K562 (cell line): ENCODE data around the gene MAP4. TPM values are rescaled to one million over a fixed set of nuclear protein-coding genes. Genes with fewer than 3 reads are reported as not detected.

ENCODE experiments used
- ATAC-seq: fragments of 200-7000 bp; cut with Tn5 transposase; 3 replicates; pipeline ENCODE4 v1.9.1; 2020; ENCODE audit warnings: moderate library complexity
- BruUV-seq: library from RNA; stranded (reverse); fragments of 400-500 nt; replicated peaks from 2 replicates; lab custom pipeline; 2021; lab: Mats Ljungman, UMichigan
- CTCF ChIA-PET: fragments of 300-600 bp; formaldehyde crosslinking; extraction: SDS; loops from one replicate; lab custom pipeline; 2021; ENCODE audit warnings: low intra/inter-chr PET ratio; lab: Yijun Ruan, JAX
- POLR2A ChIA-PET: fragments of 300-600, 350-650 bp; sonication (Branson Sonifier 250); formaldehyde crosslinking; extraction: SDS; loops from one replicate; lab custom pipeline; 2021; ENCODE audit warnings: antibody characterized with exemption, inconsistent platforms; lab: Yijun Ruan, JAX
- DNase-seq, 4 experiments: peaks; one replicate each; pipeline versions ENCODE4 v3.0.0 to v3.0.0-alpha.2; 2011 to 2018; ENCODE audit warnings: low spot score in 3 of 4, mixed read lengths in 3 of 4; ENCODE audit errors: extremely low read depth in 1 of 4
- FAIRE-seq: peaks from 2 replicates; lab custom pipeline; 2011; peaks lifted over from hg19 to GRCh38; lab: Jason Lieb, UNC
- H2AFZ ChIP-seq: 2 replicates; pipeline ENCODE4 v1.6.0; 2011; ENCODE audit warnings: low read depth, low read length, control low read depth, inconsistent platforms
- H3K27ac ChIP-seq: fragments of 200-600 bp; 3 replicates; pipeline ENCODE4 v1.8.0; 2011; ENCODE audit warnings: low read depth, mild to moderate bottlenecking, control low read depth, inconsistent platforms, low read length, moderate library complexity, mixed read lengths; ENCODE audit errors: extremely low read depth
- H3K27me3 ChIP-seq, 2 experiments: fragments of 300-600 bp in 1 of 2; 2 replicates in 1 of 2; 3 replicates in 1 of 2; pipeline versions ENCODE4 v1.6.0 to v1.8.0; 2011; ENCODE audit warnings: inconsistent platforms in 2 of 2, low read length in 2 of 2, mild to moderate bottlenecking in 1 of 2, mixed read lengths in 1 of 2, moderate library complexity in 1 of 2; ENCODE audit not compliant: control insufficient read depth in 2 of 2, insufficient read depth in 2 of 2
- H3K36me3 ChIP-seq: fragments of 300-600 bp; 3 replicates; pipeline ENCODE4 v1.8.0; 2011; ENCODE audit warnings: mild to moderate bottlenecking, low read length, inconsistent platforms; ENCODE audit not compliant: control insufficient read depth, insufficient read depth
- H3K4me1 ChIP-seq, 2 experiments: fragments of 200-600 bp in 1 of 2; replicated peaks in 1 of 2; 2 replicates in 1 of 2; 3 replicates in 1 of 2; pipeline versions ENCODE4 v1.5.1 to v1.8.0; 2011; ENCODE audit warnings: inconsistent platforms in 2 of 2, low read length in 2 of 2, mild to moderate bottlenecking in 1 of 2, mixed read lengths in 1 of 2, moderate library complexity in 1 of 2; ENCODE audit not compliant: control insufficient read depth in 2 of 2, insufficient read depth in 2 of 2
- H3K4me2 ChIP-seq: 2 replicates; pipeline ENCODE4 v1.6.1; 2011; ENCODE audit warnings: low read length, control low read depth, inconsistent platforms, mixed read lengths; ENCODE audit not compliant: insufficient read depth
- H3K4me3 ChIP-seq: fragments of 200-600 bp; sonication (generic), shearing (Covaris generic); 2 replicates; pipeline ENCODE4 v1.5.1; 2016; ENCODE audit warnings: control low read depth, inconsistent platforms
- H3K79me2 ChIP-seq: fragments of 200-600 bp; 3 replicates; pipeline ENCODE4 v1.8.0; 2011; ENCODE audit warnings: low read length, inconsistent platforms; ENCODE audit not compliant: control insufficient read depth, insufficient read depth
- H3K9ac ChIP-seq, 2 experiments: 2 replicates each; pipeline versions ENCODE4 v1.6.0 to v1.6.1; 2011; ENCODE audit warnings: low read depth in 2 of 2, low read length in 2 of 2, control low read depth in 1 of 2, inconsistent platforms in 1 of 2, mild to moderate bottlenecking in 1 of 2, mixed read lengths in 1 of 2; ENCODE audit not compliant: insufficient read depth in 1 of 2
- H3K9me1 ChIP-seq: one replicate; pipeline ENCODE4 v1.6.0; 2011; ENCODE audit warnings: inconsistent platforms, mild to moderate bottlenecking, low read length, moderate library complexity; ENCODE audit not compliant: control insufficient read depth, insufficient read depth
- H3K9me3 ChIP-seq: replicated peaks from 2 replicates; pipeline ENCODE4 v1.5.1; 2011; ENCODE audit warnings: low read depth, low read length, inconsistent platforms; ENCODE audit not compliant: control insufficient read depth, insufficient read depth
- H4K20me1 ChIP-seq: replicated peaks from 2 replicates; pipeline ENCODE4 v1.6.1; 2011; ENCODE audit warnings: low read length, inconsistent platforms, mixed read lengths; ENCODE audit not compliant: control insufficient read depth, insufficient read depth
- BACH1 ChIP-seq: fragments of 200-800 bp; sonication (Bioruptor generic); IDR thresholded peaks from 2 replicates; pipeline ENCODE4 v1.6.1; 2016; ENCODE audit warnings: missing genetic modification characterization, missing compliant biosample characterization
- BCLAF1 ChIP-seq, 2 experiments: fragments of 450-650 bp in 1 of 2; IDR thresholded peaks; 2 replicates each; pipeline ENCODE4 v1.6.1; 2011 to 2017; ENCODE audit warnings: low read depth in 2 of 2, antibody characterized with exemption in 1 of 2, borderline replicate concordance in 1 of 2, low read length in 1 of 2, mild to moderate bottlenecking in 1 of 2, mixed read lengths in 1 of 2; ENCODE audit not compliant: control insufficient read depth in 1 of 2
- BCOR ChIP-seq: fragments of 450-650 bp; IDR thresholded peaks from 2 replicates; pipeline ENCODE4 v1.6.1; 2016
- BRD4 ChIP-seq: fragments of 200-600 bp; sonication (generic); IDR thresholded peaks from 2 replicates; pipeline ENCODE4 v1.6.1; 2017; ENCODE audit warnings: inconsistent platforms
- CBX3 ChIP-seq, 2 experiments: IDR thresholded peaks; 1 replicate in 1 of 2; 2 replicates in 1 of 2; pipeline ENCODE4 v1.6.1; 2012; ENCODE audit warnings: inconsistent platforms in 2 of 2, low read length in 2 of 2, borderline replicate concordance in 1 of 2, control low read depth in 1 of 2
- CLOCK ChIP-seq: fragments of 250-450 bp; sonication (Bioruptor Pico); IDR thresholded peaks from 2 replicates; pipeline ENCODE4 v1.4.0; 2020; ENCODE audit warnings: mild to moderate bottlenecking, moderate library complexity, borderline replicate concordance
- DNMT1 ChIP-seq: fragments of 450-650 bp; IDR thresholded peaks from 2 replicates; pipeline ENCODE4 v1.6.1; 2016; ENCODE audit warnings: antibody characterized with exemption, mild to moderate bottlenecking
- HCFC1 ChIP-seq: IDR thresholded peaks from 2 replicates; pipeline ENCODE4 v1.6.1; 2012; ENCODE audit warnings: low read depth, low read length, improper control_type of control experiment
- PHB ChIP-seq: fragments of 250-450 bp; sonication (Bioruptor Pico); IDR thresholded peaks from 2 replicates; pipeline ENCODE4 v1.5.0; 2021
- ZNF395 ChIP-seq: fragments of 200-800 bp; sonication (Bioruptor generic); IDR thresholded peaks from 2 replicates; pipeline ENCODE4 v1.6.1; 2017; ENCODE audit warnings: missing genetic modification characterization, missing compliant biosample characterization
- in situ Hi-C: fragments of 300-500 bp; cut with MboI; formaldehyde crosslinking; loops from 4 replicates; pipeline ENCODE4 v1.15.0; 2018; ENCODE audit warnings: inconsistent platforms, mixed read lengths
- intact Hi-C: fragments of 100-400 bp; cut with micrococcal nuclease; formaldehyde crosslinking; loops from 2 replicates; pipeline ENCODE4 v1.14.2; 2022
- polyA plus RNA-seq, 8 experiments: library from polyadenylated mRNA; depleted of rRNA in 4 of 8; stranded (reverse) in 5 of 8; unstranded in 3 of 8; fragments of >200 nt; fragmentation: Nextera tagmentation in 2 of 8; fragmentation: Illumina TruSeq in 1 of 8; extraction: Ambion mirVana in 2 of 8; extraction: Trizol in 1 of 8; gene quantifications; 2 replicates each; pipeline versions ENCODE4 v1.2.1 to v1.2.3, GENCODE V29; 2011 to 2014; ENCODE audit warnings: inconsistent platforms in 1 of 8, missing spikeins in 1 of 8
- total RNA-seq, 7 experiments: library from RNA; depleted of rRNA in 6 of 7; stranded (reverse); fragments of >200 nt in 6 of 7; fragmentation: Illumina TruSeq in 2 of 7; extraction: Trizol in 2 of 7; gene quantifications; 2 replicates each; pipeline versions ENCODE4 v1.2.1 to v1.2.3, GENCODE V29; 2011 to 2021; ENCODE audit warnings: low replicate concordance in 1 of 7

Gene MAP4
- total and polyA plus RNA-seq, 9 of the 15 experiments (the other 6 are each of a cell fraction or from before 2014, with no cell fraction given): 13.3 to 141 (median 36.8) TPM

- Histone ChIP-seq H3K36me3 (peaks cover 27% of the 10 kb centered on the region; the same call in 1 of the 3 replicates), H3K27ac (no peak overlapping the region), H3K27me3 (no peaks in the 10 kb centered on the region), H3K4me3 (no peak overlapping the region), H3K4me2 (no peak overlapping the region), H3K4me1 (no peaks in the 10 kb centered on the region; a peak in 1 of 5 replicates), H3K79me2 (no peaks in the 10 kb centered on the region)
- CTCF ChIA-PET: no interaction called here
- FAIRE-seq: no peak
- intact Hi-C loops: no loop called here
- no peak for ATAC-seq
- in situ Hi-C loops: no loop called here
- BruUV-seq: no TSS peak
- TF ChIP-seq DNMT1: no peak
- no peak for TF ChIP-seq BCLAF1 (IDR thresholded peaks at IDR 0.05; ENCODE audit: borderline replicate concordance in 1 of 2, control insufficient read depth in 1 of 2, low read depth in 2 of 2, low read length in 1 of 2)
- TF ChIP-seq ZNF395 (CRISPR knock-in tag): no peak
- TF ChIP-seq BACH1 (tag): no peak
- TF ChIP-seq CLOCK (CRISPR knock-in tag): no peak
- no peak for TF ChIP-seq PHB (CRISPR knock-in tag)
- no peak for TF ChIP-seq CBX3 (IDR thresholded peaks at IDR 0.05; ENCODE audit: borderline replicate concordance in 1 of 2, low read length in 2 of 2)
- TF ChIP-seq BRD4: no peak
- no peak for TF ChIP-seq HCFC1
- TF ChIP-seq BCOR: no peak
- TF ChIP-seq, all 486 proteins: peak for 0
- no peak for DNase-seq
- H2AFZ ChIP-seq: no peak overlapping the region
- H3K9me1 ChIP-seq: no peaks in the 10 kb centered on the region
- POLR2A ChIA-PET: interaction anchor here (1.9 kb wide), 1 partner anchor 12 kb away, joined by 5 read pairs; no protein-coding TSS in a partner anchor
- no peaks in the 10 kb centered on the region for H4K20me1 ChIP-seq
- H3K9me3 ChIP-seq: no peaks in the 10 kb centered on the region
- H3K9ac ChIP-seq: no peak overlapping the region
Observed at GRCh38 chr3:47902746-47903145, 113.5 kb downstream of the MAP4 start.
